Prostate gland (tissue), 2 donors: ENCODE measurements around the gene ZC3H18. TPM values are rescaled to one million over a fixed set of nuclear protein-coding genes. Genes with fewer than 3 reads are reported as not detected.

ENCODE experiments used
- DNase-seq: peaks from one replicate; pipeline ENCODE4 v3.0.0-alpha.2; 2019; ENCODE audit warnings: low spot score
- H3K27ac ChIP-seq, 2 donors: fragments of 200-600 bp; sonication (generic); 2 replicates each; pipeline ENCODE4 v1.5.1; 2017 to 2019
- H3K27me3 ChIP-seq: fragments of 200-600 bp; sonication (generic); replicated peaks from 2 replicates; pipeline ENCODE4 v1.5.1; 2019; ENCODE audit not compliant: insufficient read depth
- H3K36me3 ChIP-seq, 2 donors: fragments of 200-600 bp; sonication (generic); 1 replicate in 1 of 2; 2 replicates in 1 of 2; pipeline versions ENCODE4 v1.5.1 to v1.8.1; 2017 to 2019
- H3K4me1 ChIP-seq: fragments of 200-600 bp; sonication (generic); replicated peaks from 2 replicates; pipeline ENCODE4 v1.5.1; 2019
- H3K4me3 ChIP-seq, 2 donors: fragments of 200-600 bp; sonication (generic); 2 replicates each; pipeline ENCODE4 v1.5.1; 2017 to 2019
- H3K9me3 ChIP-seq: fragments of 200-600 bp; sonication (generic); 2 replicates; pipeline ENCODE4 v1.5.1; 2017
- POLR2A ChIP-seq: fragments of 450-650 bp; IDR thresholded peaks from one replicate; pipeline ENCODE4 v1.6.1; 2016; ENCODE audit warnings: antibody characterized with exemption, mild to moderate bottlenecking
- POLR2AphosphoS5 ChIP-seq: sonication (generic); formaldehyde crosslinking; IDR thresholded peaks from one replicate; pipeline ENCODE4 v1.6.1; 2017; ENCODE audit warnings: antibody characterized with exemption
- WGBS: methylation state at CpG from one replicate; pipeline ENCODE4 v1.1.5; 2018; 5-methylcytosine and 5-hydroxymethylcytosine counted together
- intact Hi-C: fragments of 100-400 bp; cut with DNase I; formaldehyde crosslinking; loops from one replicate; pipeline ENCODE4 v1.14.2; 2022
- total RNA-seq, 2 donors: library from RNA; depleted of rRNA; stranded (reverse); fragments of >200 nt; gene quantifications; one replicate each; pipeline ENCODE4 v1.1.0, GENCODE V29; 2016
- TF ChIP-seq, protein P1 (sequence below), 4 experiments: fragments of 200-600 bp in 2 of 4; fragments of 450-650 bp in 2 of 4; sonication (generic) in 2 of 4; IDR thresholded peaks; 1 replicate in 3 of 4; 2 replicates in 1 of 4; pipeline ENCODE4 v1.5.1; 2016 to 2019; ENCODE audit warnings: antibody characterized with exemption in 4 of 4, mild to moderate bottlenecking in 2 of 4, moderate library complexity in 2 of 4

The ZC3H18 gene
- total RNA-seq, 2 donors from 2014 or later, result 26.7 to 50.7 TPM

DNA sequence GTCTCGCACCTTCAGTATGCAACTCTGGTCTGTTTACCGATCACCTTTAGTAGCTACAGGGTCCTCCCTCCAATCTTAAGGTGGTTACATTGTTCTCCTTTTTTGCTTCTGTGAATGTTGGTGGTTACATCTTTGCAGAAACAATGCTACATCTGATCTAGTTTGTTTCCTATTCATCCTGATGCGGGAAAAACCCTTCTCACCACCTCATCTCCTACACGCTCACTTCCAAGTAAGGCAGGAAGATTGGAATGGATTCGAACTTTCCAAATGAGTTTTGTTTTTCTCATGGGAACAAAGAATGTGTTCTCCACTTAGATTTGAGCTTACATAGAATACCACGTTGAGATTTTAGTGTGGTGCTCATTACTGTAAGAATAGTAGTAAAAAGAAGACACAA lies 14.5 kb downstream of the ZC3H18 start:
- no peaks in the 10 kb centered on the region for H3K4me1 ChIP-seq
- no peak for DNase-seq
- intact Hi-C loops, result no loop called here
- no peaks in the 10 kb centered on the region for H3K27me3 ChIP-seq
- peaks cover 0 to 10% of the 10 kb centered on the region in 2 donors for H3K36me3 ChIP-seq
- TF ChIP-seq POLR2A, result no peak
- TF ChIP-seq, protein P1, sequence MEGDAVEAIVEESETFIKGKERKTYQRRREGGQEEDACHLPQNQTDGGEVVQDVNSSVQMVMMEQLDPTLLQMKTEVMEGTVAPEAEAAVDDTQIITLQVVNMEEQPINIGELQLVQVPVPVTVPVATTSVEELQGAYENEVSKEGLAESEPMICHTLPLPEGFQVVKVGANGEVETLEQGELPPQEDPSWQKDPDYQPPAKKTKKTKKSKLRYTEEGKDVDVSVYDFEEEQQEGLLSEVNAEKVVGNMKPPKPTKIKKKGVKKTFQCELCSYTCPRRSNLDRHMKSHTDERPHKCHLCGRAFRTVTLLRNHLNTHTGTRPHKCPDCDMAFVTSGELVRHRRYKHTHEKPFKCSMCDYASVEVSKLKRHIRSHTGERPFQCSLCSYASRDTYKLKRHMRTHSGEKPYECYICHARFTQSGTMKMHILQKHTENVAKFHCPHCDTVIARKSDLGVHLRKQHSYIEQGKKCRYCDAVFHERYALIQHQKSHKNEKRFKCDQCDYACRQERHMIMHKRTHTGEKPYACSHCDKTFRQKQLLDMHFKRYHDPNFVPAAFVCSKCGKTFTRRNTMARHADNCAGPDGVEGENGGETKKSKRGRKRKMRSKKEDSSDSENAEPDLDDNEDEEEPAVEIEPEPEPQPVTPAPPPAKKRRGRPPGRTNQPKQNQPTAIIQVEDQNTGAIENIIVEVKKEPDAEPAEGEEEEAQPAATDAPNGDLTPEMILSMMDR (IDR thresholded peaks at IDR 0.05), result no peak
- H3K27ac ChIP-seq, result no peak overlapping the region
- H3K4me3 ChIP-seq, result no peak overlapping the region
- WGBS, result 82% methylated on average over 6 of the region's 6 CpGs
- H3K9me3 ChIP-seq, result no peaks in the 10 kb centered on the region

DNA sequence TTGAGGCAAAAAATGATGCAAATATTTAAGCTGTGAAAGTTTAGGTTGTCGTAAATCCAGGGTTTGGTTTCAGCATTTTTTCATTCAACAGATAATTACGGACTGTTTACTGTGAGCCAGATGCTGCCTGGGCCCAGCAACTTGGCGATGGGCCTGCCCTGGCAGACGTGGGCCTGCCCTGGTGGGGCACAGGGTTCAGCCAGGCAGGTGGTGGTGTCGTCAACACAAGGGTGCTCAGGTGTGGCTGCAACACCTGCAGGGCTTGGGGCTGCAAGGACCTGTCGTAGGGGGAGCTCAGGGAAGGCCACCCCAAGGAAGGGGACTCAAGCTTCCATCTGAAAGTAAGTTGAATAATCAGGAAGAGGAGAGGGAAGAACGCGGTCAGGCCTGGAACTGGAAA lies 15.1 kb downstream of the ZC3H18 start:
- Histone ChIP-seq H3K36me3 (peaks cover 0 to 10% of the 10 kb centered on the region in 2 donors), H3K27me3 (no peaks in the 10 kb centered on the region)

DNA sequence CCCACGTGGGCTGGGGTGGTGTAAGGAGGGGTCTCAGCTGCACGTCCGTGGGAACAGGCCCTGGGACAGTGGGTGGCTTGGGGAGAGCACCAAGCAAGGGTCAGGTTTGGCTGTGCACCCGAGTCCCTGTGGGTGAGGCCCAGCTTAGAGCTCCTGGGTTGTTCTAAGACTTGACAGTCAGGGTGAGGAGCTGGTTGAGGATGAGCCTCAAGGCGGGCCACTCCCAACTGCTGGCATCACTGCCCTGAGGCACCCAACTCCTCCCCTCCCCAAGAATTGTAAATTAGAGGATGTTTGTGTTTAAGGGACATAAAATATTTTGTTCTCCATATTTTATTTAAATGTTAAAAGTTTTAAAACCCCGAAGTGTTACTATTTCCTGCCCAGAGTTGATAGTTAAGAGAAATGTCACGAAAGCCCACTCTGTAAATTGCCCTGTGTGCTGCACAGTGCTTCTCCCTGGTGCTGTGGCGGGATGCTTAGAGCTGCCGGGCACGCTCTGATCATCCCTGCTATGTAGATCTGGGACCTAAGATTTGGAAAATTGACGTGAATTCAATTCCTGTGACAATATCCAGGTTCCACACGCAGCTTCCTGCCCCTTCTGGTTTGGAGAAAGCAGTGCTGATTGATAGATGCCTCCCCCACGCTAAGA lies 15.9 kb downstream of the ZC3H18 start:
- TF ChIP-seq, protein P1 (IDR thresholded peaks at IDR 0.05), result no peak
- TF ChIP-seq POLR2A (no peak), POLR2AphosphoS5 (no peak)
- no peaks in the 10 kb centered on the region for H3K9me3 ChIP-seq
- peaks cover 0 to 10% of the 10 kb centered on the region in 2 donors for H3K36me3 ChIP-seq
- H3K4me1 ChIP-seq, result no peaks in the 10 kb centered on the region
- H3K27me3 ChIP-seq, result no peaks in the 10 kb centered on the region
- no peak overlapping the region for H3K27ac ChIP-seq
- intact Hi-C loops, result no loop called here
- DNase-seq, result no peak
- H3K4me3 ChIP-seq, result no peak overlapping the region
- 94% methylated on average over 13 of the region's 13 CpGs for WGBS

More for the DNA sequence above, 15.1 kb downstream of the ZC3H18 start:
- H3K4me1 ChIP-seq, result no peaks in the 10 kb centered on the region
- 52% methylated on average over 8 of the region's 8 CpGs for WGBS
- DNase-seq, result no peak
- intact Hi-C loops, result no loop called here
- TF ChIP-seq, protein P1 (IDR thresholded peaks at IDR 0.05), result no peak
- TF ChIP-seq POLR2AphosphoS5, result no peak
- no peak for TF ChIP-seq POLR2A
- H3K4me3 ChIP-seq, result no peak overlapping the region
- H3K9me3 ChIP-seq, result no peaks in the 10 kb centered on the region
- H3K27ac ChIP-seq, result no peak overlapping the region

DNA sequence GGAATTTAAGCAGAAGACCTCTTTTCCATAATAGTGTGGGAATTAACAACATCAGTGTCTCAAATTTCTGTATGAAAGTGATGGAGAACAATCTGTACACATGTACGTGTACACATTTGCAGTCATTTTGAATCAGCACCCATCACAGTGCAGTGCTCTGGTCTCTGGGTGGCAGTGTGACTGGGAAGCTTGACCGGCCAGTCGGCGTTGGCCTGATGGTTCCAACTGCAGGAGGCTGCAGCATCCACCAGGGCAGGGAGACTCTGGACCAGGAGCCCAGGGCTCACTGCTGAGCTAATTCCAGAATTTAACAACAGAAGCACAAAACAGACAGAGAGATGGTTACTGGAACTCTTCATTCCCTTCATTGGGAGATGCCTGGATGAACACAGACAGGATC lies 17.9 kb downstream of the ZC3H18 start:
- DNase-seq, result no peak
- no peaks in the 10 kb centered on the region for H3K27me3 ChIP-seq
- H3K4me1 ChIP-seq, result no peaks in the 10 kb centered on the region
- no peaks in the 10 kb centered on the region for H3K9me3 ChIP-seq
- no peak overlapping the region for H3K27ac ChIP-seq
- H3K36me3 ChIP-seq, result peaks cover 0 to 10% of the 10 kb centered on the region in 2 donors
- intact Hi-C loops, result no loop called here
- no peak overlapping the region for H3K4me3 ChIP-seq
- no peak for TF ChIP-seq POLR2A
- TF ChIP-seq POLR2AphosphoS5, result no peak
- TF ChIP-seq, protein P1 (IDR thresholded peaks at IDR 0.05), result no peak
- WGBS, result 89% methylated on average over 4 of the region's 4 CpGs

DNA sequence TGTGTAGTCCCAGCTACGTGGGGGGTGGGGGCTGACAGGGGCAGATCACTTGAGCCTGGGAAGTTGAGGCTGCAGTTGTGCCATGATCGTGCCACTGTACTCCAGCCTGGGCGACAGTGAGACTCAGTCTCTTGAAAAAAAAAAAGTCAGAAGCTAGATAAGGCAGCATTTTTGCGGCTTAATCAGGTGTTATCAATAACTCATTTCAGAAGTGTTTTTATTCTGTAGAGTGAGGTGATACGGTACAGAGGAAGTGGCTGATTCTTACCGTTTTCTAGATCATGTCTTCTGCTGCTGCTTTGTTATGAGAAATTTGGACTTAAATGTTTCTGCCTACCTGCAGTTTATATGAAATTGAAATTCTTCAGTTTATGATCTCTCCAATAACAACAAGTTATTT lies 18.6 kb downstream of the ZC3H18 start:
- intact Hi-C loops, result no loop called here
- no peaks in the 10 kb centered on the region for H3K9me3 ChIP-seq
- no peaks in the 10 kb centered on the region for H3K27me3 ChIP-seq
- DNase-seq, result no peak
- no peak overlapping the region for H3K4me3 ChIP-seq
- no peak overlapping the region for H3K27ac ChIP-seq
- H3K36me3 ChIP-seq, result peaks cover 0 to 10% of the 10 kb centered on the region in 2 donors
- TF ChIP-seq POLR2AphosphoS5 (no peak), POLR2A (no peak)
- TF ChIP-seq, protein P1 (IDR thresholded peaks at IDR 0.05), result no peak
- no peaks in the 10 kb centered on the region for H3K4me1 ChIP-seq
- WGBS, result 91% methylated on average over 6 of the region's 6 CpGs
